DND-41 (cell line): ENCODE measurements around the gene NCMAP.

Experiments
- CTCF ChIP-seq: IDR thresholded peaks from 2 replicates; pipeline ENCODE4 v1.5.1; 2012; ENCODE audit warnings: borderline replicate concordance, low read length, moderate library complexity, mild to moderate bottlenecking; ENCODE audit not compliant: poor library complexity, severe bottlenecking; ENCODE audit errors: extremely low read depth
- EZH2 ChIP-seq: IDR thresholded peaks from 3 replicates; pipeline ENCODE4 v1.6.1; 2012; ENCODE audit warnings: borderline replicate concordance, low read depth, mild to moderate bottlenecking, moderate library complexity, low read length, inconsistent platforms; ENCODE audit not compliant: severe bottlenecking

GRCh38 chr1:24535778-24536177 is 20.1 kb upstream of the NCMAP start:
- no peak for TF ChIP-seq CTCF
- no peak for TF ChIP-seq EZH2
